ENCODE measurements around the gene C9.

Gene C9

GRCh38 chr5:39352951-39353350, 11.3 kb downstream of the C9 start:
- H3K4me1 ChIP-seq (ENCODE audit: insufficient read depth, poor library complexity, severe bottlenecking) = no peaks in the 10 kb centered on the region
- no peaks in the 10 kb centered on the region for H3K9me3 ChIP-seq (ENCODE audit: severe bottlenecking)
- DNase-seq (ENCODE audit: low spot score) (no peak), ATAC-seq (ENCODE audit: low read depth) (no peak)
- H3K36me3 ChIP-seq (ENCODE audit: low read depth) = no peaks in the 10 kb centered on the region
- no peaks in the 10 kb centered on the region for H3K27me3 ChIP-seq (ENCODE audit: insufficient read depth, poor library complexity, severe bottlenecking)
- TF ChIP-seq CTCF (IDR thresholded peaks at IDR 0.05; ENCODE audit: poor library complexity, severe bottlenecking) = no peak
- H3K4me3 ChIP-seq (ENCODE audit: severe bottlenecking) = no peak overlapping the region
- no peak overlapping the region for H3K27ac ChIP-seq (ENCODE audit: poor library complexity, severe bottlenecking)

GRCh38 chr5:39352170-39352569, 12.1 kb downstream of the C9 start:
- Histone ChIP-seq H3K4me1 (ENCODE audit: insufficient read depth, poor library complexity, severe bottlenecking) (no peaks in the 10 kb centered on the region), H3K9me3 (ENCODE audit: severe bottlenecking) (no peaks in the 10 kb centered on the region), H3K4me3 (ENCODE audit: severe bottlenecking) (no peak overlapping the region), H3K27me3 (ENCODE audit: insufficient read depth, poor library complexity, severe bottlenecking) (no peaks in the 10 kb centered on the region), H3K36me3 (ENCODE audit: low read depth) (no peaks in the 10 kb centered on the region), H3K27ac (ENCODE audit: poor library complexity, severe bottlenecking) (no peak overlapping the region)
- no peak for TF ChIP-seq CTCF (IDR thresholded peaks at IDR 0.05; ENCODE audit: poor library complexity, severe bottlenecking)
- no peak for ATAC-seq (ENCODE audit: low read depth)
- DNase-seq (ENCODE audit: low spot score) = no peak

GRCh38 chr5:39349484-39349883, 14.8 kb downstream of the C9 start:
- Histone ChIP-seq H3K36me3 (ENCODE audit: low read depth) (no peaks in the 10 kb centered on the region), H3K27ac (ENCODE audit: poor library complexity, severe bottlenecking) (no peak overlapping the region), H3K27me3 (ENCODE audit: insufficient read depth, poor library complexity, severe bottlenecking) (no peaks in the 10 kb centered on the region), H3K9me3 (ENCODE audit: severe bottlenecking) (no peaks in the 10 kb centered on the region), H3K4me1 (ENCODE audit: insufficient read depth, poor library complexity, severe bottlenecking) (no peaks in the 10 kb centered on the region), H3K4me3 (ENCODE audit: severe bottlenecking) (no peak overlapping the region)
- no peak for TF ChIP-seq CTCF (IDR thresholded peaks at IDR 0.05; ENCODE audit: poor library complexity, severe bottlenecking)
- DNase-seq (ENCODE audit: low spot score) (no peak), ATAC-seq (ENCODE audit: low read depth) (no peak)

GRCh38 chr5:39342460-39342859, 21.8 kb downstream of the C9 start:
- Histone ChIP-seq H3K27ac (ENCODE audit: poor library complexity, severe bottlenecking) (no peak overlapping the region), H3K4me3 (ENCODE audit: severe bottlenecking) (no peak overlapping the region), H3K4me1 (ENCODE audit: insufficient read depth, poor library complexity, severe bottlenecking) (no peaks in the 10 kb centered on the region), H3K9me3 (ENCODE audit: severe bottlenecking) (peaks cover 2% of the 10 kb centered on the region), H3K27me3 (ENCODE audit: insufficient read depth, poor library complexity, severe bottlenecking) (no peaks in the 10 kb centered on the region), H3K36me3 (ENCODE audit: low read depth) (no peaks in the 10 kb centered on the region)
- ATAC-seq (ENCODE audit: low read depth) (no peak), DNase-seq (ENCODE audit: low spot score) (no peak)
- no peak for TF ChIP-seq CTCF (IDR thresholded peaks at IDR 0.05; ENCODE audit: poor library complexity, severe bottlenecking)

- ATAC-seq (ENCODE audit: low read depth) = no peak
- H3K27ac ChIP-seq (ENCODE audit: poor library complexity, severe bottlenecking) = no peak overlapping the region
- no peaks in the 10 kb centered on the region for H3K27me3 ChIP-seq (ENCODE audit: insufficient read depth, poor library complexity, severe bottlenecking)
- H3K4me1 ChIP-seq (ENCODE audit: insufficient read depth, poor library complexity, severe bottlenecking) = no peaks in the 10 kb centered on the region
- H3K4me3 ChIP-seq (ENCODE audit: severe bottlenecking) = no peak overlapping the region
- no peak for DNase-seq (ENCODE audit: low spot score)
- TF ChIP-seq CTCF (IDR thresholded peaks at IDR 0.05; ENCODE audit: poor library complexity, severe bottlenecking) = no peak
- H3K9me3 ChIP-seq (ENCODE audit: severe bottlenecking) = peaks cover 2% of the 10 kb centered on the region
- H3K36me3 ChIP-seq (ENCODE audit: low read depth) = no peaks in the 10 kb centered on the region
These were observed 22.4 kb downstream of the C9 start for GRCh38 chr5:39341896-39342295.
